ENCODE results near the gene DLX3.
A peak's percentile ranks its signal among the peaks of the same experiment; 100 is the strongest.

Gene DLX3

GRCh38 chr17:49971848-49972485, 23.1 kb downstream of the DLX3 start:
- DNase-seq, result no peak

GRCh38 chr17:49971199-49971847, 23.7 kb downstream of the DLX3 start:
- DNase-seq, result no peak

- DNase-seq, result no peak
Observed at GRCh38 chr17:49970498-49970897, 24.5 kb downstream of the DLX3 start.

- DNase-seq, result no peak
Observed at GRCh38 chr17:49969795-49970389, 25.1 kb downstream of the DLX3 start.

- DNase-seq, result no peak
Observed at GRCh38 chr17:49969134-49969759, 25.8 kb downstream of the DLX3 start, which contains the start of gene DLX4. TSS of gene DLX4 (plus strand) at chr17:49969190. CDS start at chr17:49969469, 279 bp downstream.

- DNase-seq, result peak; percentile 73
Observed at GRCh38 chr17:49968405-49969133, 26.5 kb downstream of the DLX3 start.

- DNase-seq, result no peak
Observed at GRCh38 chr17:49967621-49968404, 27.2 kb downstream of the DLX3 start.

GRCh38 chr17:49967205-49967604, 27.8 kb downstream of the DLX3 start:
- DNase-seq, result no peak

- no peak for DNase-seq
Observed at GRCh38 chr17:49966767-49967166, 28.3 kb downstream of the DLX3 start.

GRCh38 chr17:49965524-49965909, 29.5 kb downstream of the DLX3 start:
- DNase-seq, result no peak

GRCh38 chr17:49964769-49965523, 30.1 kb downstream of the DLX3 start:
- peak; percentile 21 for DNase-seq

- DNase-seq, result no peak
Observed at GRCh38 chr17:49964303-49964768, 30.7 kb downstream of the DLX3 start.

GRCh38 chr17:49963626-49964302, 31.3 kb downstream of the DLX3 start:
- no peak for DNase-seq

- no peak for DNase-seq
Observed at GRCh38 chr17:49963309-49963625, 31.8 kb downstream of the DLX3 start.

- no peak for DNase-seq
Observed at GRCh38 chr17:49962599-49963308, 32.3 kb downstream of the DLX3 start.

- no peak for DNase-seq
Observed at GRCh38 chr17:49959183-49959935, 35.7 kb downstream of the DLX3 start.

- no peak for DNase-seq
Observed at GRCh38 chr17:49958723-49959122, 36.3 kb downstream of the DLX3 start.

GRCh38 chr17:49957350-49957749, 37.7 kb downstream of the DLX3 start:
- no peak for DNase-seq

GRCh38 chr17:49956780-49957179, 38.2 kb downstream of the DLX3 start:
- no peak for DNase-seq

- no peak for DNase-seq
Observed at GRCh38 chr17:49955157-49955556, 39.9 kb downstream of the DLX3 start.

All from activated naive CD4-positive, alpha-beta T cell treated with Interleukin-2 at 50 U/mL for 16 hours (primary cell).